ENCODE data around the gene MRPL20.

- no peak for TF ChIP-seq POLR2A (IDR thresholded peaks at IDR 0.05; ENCODE audit: extremely low read depth, insufficient read length)
- TF ChIP-seq CTCF (IDR thresholded peaks at IDR 0.05; ENCODE audit: low read depth, low read length), result no peak
Observed at GRCh38 chr1:1355416-1355815, 51.7 kb downstream of the MRPL20 start.
